Ascending aorta (tissue), 2 donors: ENCODE data around the gene MAML2. TPM values are rescaled to one million over a fixed set of nuclear protein-coding genes. Genes with fewer than 3 reads are reported as not detected.

Experiments used
- DNase-seq, 2 donors: peaks; one replicate each; pipeline ENCODE4 v3.0.0-alpha.2; 2019; ENCODE audit warnings: low spot score in 2 of 2
- H3K27ac ChIP-seq, 2 donors: fragments of 200-600 bp; sonication (generic); one replicate each; pipeline ENCODE4 v1.5.1; 2016 to 2017; ENCODE audit warnings: mild to moderate bottlenecking in 1 of 2
- H3K27me3 ChIP-seq: fragments of 200-600 bp; sonication (generic); one replicate; pipeline ENCODE4 v1.5.1; 2017
- H3K36me3 ChIP-seq, 2 donors: fragments of 200-600 bp; sonication (generic); one replicate each; pipeline ENCODE4 v1.5.1; 2016
- H3K4me1 ChIP-seq, 2 donors: fragments of 200-600 bp; sonication (generic); one replicate each; pipeline ENCODE4 v1.5.1; 2016 to 2017; ENCODE audit warnings: mild to moderate bottlenecking in 1 of 2
- H3K4me3 ChIP-seq, 2 donors: fragments of 200-600 bp; sonication (generic); one replicate each; pipeline ENCODE4 v1.5.1; 2016 to 2017; ENCODE audit warnings: mild to moderate bottlenecking in 1 of 2
- H3K9me3 ChIP-seq, 2 donors: fragments of 200-600 bp; sonication (generic); one replicate each; pipeline ENCODE4 v1.5.1; 2016
- CTCF ChIP-seq, 3 experiments: fragments of 200-600 bp in 2 of 3; fragments of 450-650 bp in 1 of 3; sonication (generic) in 2 of 3; IDR thresholded peaks; one replicate each; pipeline ENCODE4 v1.5.1; 2016 to 2019; ENCODE audit warnings: antibody characterized with exemption in 3 of 3, mild to moderate bottlenecking in 1 of 3, moderate library complexity in 1 of 3
- intact Hi-C: fragments of 100-400 bp; cut with DNase I; formaldehyde crosslinking; loops from one replicate; pipeline ENCODE4 v1.15.1; 2023
- total RNA-seq: library from RNA; depleted of rRNA; stranded (reverse); fragments of >200 nt; gene quantifications from one replicate; pipeline ENCODE4 v1.1.0, GENCODE V29; 2016

MAML2 gene
- total RNA-seq, 1 donor from 2014 or later = 13.2 TPM

GRCh38 chr11:96167203-96167758 lies 175.7 kb downstream of the MAML2 start:
- Histone ChIP-seq H3K27ac (peak overlapping the region in 1 of 2 donors; percentile 59), H3K9me3 (no peaks in the 10 kb centered on the region), H3K27me3 (no peaks in the 10 kb centered on the region), H3K4me3 (no peak overlapping the region), H3K36me3 (no peaks in the 10 kb centered on the region), H3K4me1 (peaks cover 6 to 43% of the 10 kb centered on the region in 2 donors)
- no peak for TF ChIP-seq CTCF (IDR thresholded peaks at IDR 0.05)
- intact Hi-C loops = no loop called here
- no peak for DNase-seq

- TF ChIP-seq CTCF (IDR thresholded peaks at IDR 0.05) = no peak
- Histone ChIP-seq H3K4me1 (peaks cover 0 to 49% of the 10 kb centered on the region in 2 donors), H3K4me3 (no peak overlapping the region), H3K9me3 (no peaks in the 10 kb centered on the region), H3K27me3 (no peaks in the 10 kb centered on the region), H3K27ac (peak overlapping the region; percentile 54 to 74), H3K36me3 (no peaks in the 10 kb centered on the region)
- peak in 1 of 2 donors; percentile 78 for DNase-seq
- intact Hi-C loops = loop anchor here (2.0 to 5.0 kb wide), 3 partner anchors 54 to 178 kb away; no protein-coding TSS in a partner anchor
These were observed 180.0 kb downstream of the MAML2 start for GRCh38 chr11:96162816-96163499.

DNA sequence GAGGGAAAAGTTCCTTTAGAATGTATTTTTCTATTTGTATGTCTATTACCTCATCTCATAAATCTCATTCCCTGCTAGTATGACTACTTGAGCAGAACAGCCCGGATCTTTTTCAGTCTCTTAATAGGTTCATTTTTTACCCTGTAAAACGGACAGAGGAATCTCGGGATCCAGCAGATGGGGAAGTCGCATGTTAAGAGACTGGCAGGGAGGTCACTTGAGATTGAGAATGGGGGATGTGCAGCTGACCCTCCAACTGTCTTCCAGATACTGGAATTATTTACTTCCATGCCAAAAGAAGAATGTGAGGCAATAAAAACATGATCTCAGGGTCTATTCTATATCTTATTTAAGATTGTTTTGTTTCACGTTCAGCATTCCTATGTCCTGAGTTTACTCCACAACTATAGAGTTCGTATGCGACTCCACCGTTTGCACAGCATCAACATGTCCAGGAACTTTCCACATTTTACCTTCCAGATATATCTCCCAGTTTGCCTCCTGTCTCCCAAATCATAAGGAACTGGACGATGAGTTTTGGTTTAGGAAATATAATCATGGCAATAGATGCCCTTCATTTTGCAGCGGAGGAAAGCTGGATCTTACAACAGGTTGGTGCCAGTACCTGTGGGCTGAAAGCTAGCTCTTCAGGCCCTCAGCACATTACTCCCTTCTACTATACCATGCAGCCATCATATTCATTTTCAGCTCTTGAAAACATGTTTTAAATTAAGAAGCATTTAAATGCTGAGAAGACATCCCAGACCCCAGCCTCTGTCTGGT lies 181.5 kb downstream of the MAML2 start:
- Histone ChIP-seq H3K36me3 (no peaks in the 10 kb centered on the region), H3K27ac (peak overlapping the region; percentile 54 to 74), H3K27me3 (no peaks in the 10 kb centered on the region), H3K4me1 (peaks cover 0 to 49% of the 10 kb centered on the region in 2 donors), H3K4me3 (no peak overlapping the region), H3K9me3 (no peaks in the 10 kb centered on the region)
- no peak for TF ChIP-seq CTCF (IDR thresholded peaks at IDR 0.05)
- intact Hi-C loops = loop anchor here (2.0 to 5.0 kb wide), 3 partner anchors 56 to 179 kb away; no protein-coding TSS in a partner anchor
- DNase-seq = no peak

- no peak for TF ChIP-seq CTCF (IDR thresholded peaks at IDR 0.05)
These were observed 182.2 kb downstream of the MAML2 start for GRCh38 chr11:96160732-96161306.

GRCh38 chr11:96159968-96160367 lies 183.0 kb downstream of the MAML2 start:
- no peak for TF ChIP-seq CTCF (IDR thresholded peaks at IDR 0.05)
- no peaks in the 10 kb centered on the region for H3K9me3 ChIP-seq
- no peaks in the 10 kb centered on the region for H3K27me3 ChIP-seq
- no peak for DNase-seq
- H3K4me1 ChIP-seq = peaks cover 0 to 55% of the 10 kb centered on the region in 2 donors
- intact Hi-C loops = loop anchor here (5.0 kb wide), 2 partner anchors 57 to 77 kb away; no protein-coding TSS in a partner anchor
- no peak overlapping the region for H3K4me3 ChIP-seq
- no peak overlapping the region for H3K27ac ChIP-seq
- no peaks in the 10 kb centered on the region for H3K36me3 ChIP-seq

More at GRCh38 chr11:96160732-96161306, 182.2 kb downstream of the MAML2 start:
- no peak overlapping the region for H3K4me3 ChIP-seq
- H3K27ac ChIP-seq = peak overlapping the region; percentile 54 to 74
- H3K4me1 ChIP-seq = peaks cover 0 to 53% of the 10 kb centered on the region in 2 donors
- no peaks in the 10 kb centered on the region for H3K36me3 ChIP-seq
- DNase-seq = no peak
- no peaks in the 10 kb centered on the region for H3K9me3 ChIP-seq
- intact Hi-C loops = loop anchor here (5.0 kb wide), 2 partner anchors 56 to 76 kb away; no protein-coding TSS in a partner anchor
- no peaks in the 10 kb centered on the region for H3K27me3 ChIP-seq
